Omental fat pad (tissue), 4 donors: ENCODE measurements around the gene RNF175. TPM values are rescaled to one million over a fixed set of nuclear protein-coding genes. Genes with fewer than 3 reads are reported as not detected.

Experiments
- ATAC-seq: fragments of 150-250 bp; one replicate; pipeline ENCODE4 v1.9.1; 2016; ENCODE audit warnings: mild to moderate bottlenecking, moderate library complexity; ENCODE audit not compliant: low FRiP score
- DNase-seq: peaks from one replicate; pipeline ENCODE4 v3.0.0-alpha.2; 2019; ENCODE audit warnings: low spot score
- CTCF ChIP-seq, 3 donors: fragments of 450-650 bp; IDR thresholded peaks; one replicate each; pipeline ENCODE4 v1.5.1; 2016 to 2017; ENCODE audit warnings: antibody characterized with exemption in 3 of 3, mild to moderate bottlenecking in 3 of 3, moderate library complexity in 2 of 3
- total RNA-seq, 4 donors: library from RNA; depleted of rRNA; stranded (reverse); fragments of >200 nt; gene quantifications; one replicate each; pipeline ENCODE4 v1.1.0, GENCODE V29; 2016

The RNF175 gene
- total RNA-seq, 4 donors from 2014 or later: 0.28 to 1.4 TPM; not detected in 2

DNA sequence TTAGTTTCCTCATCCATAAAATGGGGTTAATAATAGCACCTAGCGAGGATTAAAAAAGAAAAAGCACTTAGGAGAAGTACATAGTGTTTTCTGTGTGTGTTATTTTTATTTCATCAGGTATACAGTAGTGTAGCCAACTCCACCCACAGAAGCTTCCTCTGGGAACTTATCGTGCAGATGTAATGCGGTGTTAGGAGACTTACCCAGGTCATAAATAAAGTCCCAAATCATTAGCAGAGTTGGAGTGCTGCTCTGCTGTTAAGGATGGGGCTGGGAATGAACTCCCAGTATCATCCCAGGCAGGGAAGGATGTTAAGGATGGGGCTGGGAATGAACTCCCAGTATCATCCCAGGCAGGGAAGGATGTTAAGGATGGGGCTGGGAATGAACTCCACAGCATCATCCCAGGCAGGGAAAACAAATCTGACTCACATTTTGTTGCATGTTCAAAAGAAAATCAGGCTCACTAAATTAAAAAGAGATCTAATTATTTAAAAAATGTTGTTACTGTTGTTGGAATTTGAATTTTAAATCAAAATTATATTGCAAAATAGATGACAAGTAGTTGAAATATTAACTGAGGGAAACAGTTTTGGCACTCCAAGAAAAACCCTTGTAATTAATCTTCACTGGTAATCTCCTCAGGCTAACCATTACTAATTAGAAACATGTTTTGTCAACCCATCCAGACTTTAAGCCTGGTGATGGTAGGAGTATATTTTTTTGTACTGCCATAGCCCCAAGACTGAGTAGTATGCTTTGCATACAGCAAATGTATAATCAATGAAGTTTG is 39.3 kb upstream of the RNF175 start:
- DNase-seq: no peak
- ATAC-seq: no peak
- TF ChIP-seq CTCF (IDR thresholded peaks at IDR 0.05): no peak

GRCh38 chr4:153798420-153798819 is 38.6 kb upstream of the RNF175 start:
- DNase-seq: no peak
- no peak for TF ChIP-seq CTCF (IDR thresholded peaks at IDR 0.05)
- no peak for ATAC-seq

DNA sequence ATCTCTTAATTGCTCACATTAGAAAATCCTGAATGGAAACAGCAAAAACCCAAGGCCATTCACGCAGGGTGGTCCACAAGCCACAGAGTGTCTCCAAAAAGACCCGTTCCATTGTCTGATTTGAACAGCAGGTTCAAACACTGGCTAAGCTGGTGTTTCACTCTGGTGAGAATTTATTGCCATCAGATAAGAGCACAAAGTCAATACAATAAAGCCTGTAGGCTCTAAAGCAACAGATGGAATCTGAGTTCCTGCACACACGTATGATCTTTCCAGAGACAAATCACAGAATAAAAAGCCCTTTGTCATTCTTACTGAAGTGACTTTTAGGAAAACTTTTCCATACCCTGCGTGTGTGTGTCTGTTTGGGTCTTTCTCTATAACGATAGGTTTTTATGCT is 34.2 kb upstream of the RNF175 start:
- no peak for TF ChIP-seq CTCF (IDR thresholded peaks at IDR 0.05)
- ATAC-seq (no peak), DNase-seq (no peak)

- no peak for TF ChIP-seq CTCF (IDR thresholded peaks at IDR 0.05)
- DNase-seq (no peak), ATAC-seq (peak; percentile 20)
These were observed 32.9 kb upstream of the RNF175 start for GRCh38 chr4:153792618-153793247.

DNA sequence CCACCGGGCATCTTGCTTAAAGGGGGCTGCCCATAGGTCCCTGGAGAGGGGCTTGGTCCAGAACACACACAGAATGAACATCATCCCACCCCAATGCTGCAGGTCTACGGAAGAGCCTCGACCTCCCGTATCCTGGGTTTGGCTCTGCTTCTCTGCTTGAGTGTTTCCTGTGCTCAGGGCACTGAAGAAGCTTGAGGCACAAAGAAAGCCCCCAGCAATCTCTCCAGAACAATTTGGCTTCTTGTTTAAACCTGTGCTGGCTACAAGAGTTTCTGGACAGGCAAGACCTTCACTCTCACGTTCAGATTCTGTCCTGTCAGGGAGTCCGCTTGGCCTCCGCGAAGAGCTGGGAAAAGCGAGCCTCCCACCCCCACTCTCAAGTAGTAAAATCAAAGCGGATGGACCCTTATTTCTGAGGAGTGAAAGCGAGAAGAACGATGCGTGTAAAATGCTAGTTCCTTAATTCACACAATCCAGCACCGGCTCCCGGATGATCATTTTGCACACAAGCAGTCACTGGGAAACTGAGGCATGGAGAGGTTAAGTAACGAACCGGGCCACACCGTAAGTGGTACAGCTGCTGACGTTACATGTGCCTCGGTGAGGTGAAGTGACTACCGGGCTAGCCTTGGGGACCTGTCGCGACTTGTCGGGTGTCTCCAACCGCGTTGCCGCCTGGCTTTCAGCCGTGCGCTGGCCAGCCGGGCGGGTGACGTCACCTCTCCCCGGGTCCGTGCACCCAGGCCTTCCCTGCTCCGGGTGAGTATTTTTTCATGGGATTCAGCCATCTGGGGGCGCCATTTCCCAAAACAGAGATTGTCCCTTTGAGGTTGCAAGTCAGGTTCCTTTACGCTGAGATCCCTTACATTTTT is 32.2 kb upstream of the RNF175 start:
- DNase-seq: peak; percentile 62
- TF ChIP-seq CTCF (IDR thresholded peaks at IDR 0.05): no peak
- ATAC-seq: peak; percentile 60

- ATAC-seq (peak; percentile 18), DNase-seq (no peak)
- TF ChIP-seq CTCF (IDR thresholded peaks at IDR 0.05): no peak
These were observed 31.2 kb upstream of the RNF175 start for GRCh38 chr4:153790962-153791551.
